ENCODE results near the gene CYP27B1. TPM values are rescaled to one million over a fixed set of nuclear protein-coding genes. Genes with fewer than 3 reads are reported as not detected.

The CYP27B1 gene
- total RNA-seq, 3 donors from 2014 or later: 0.33 to 2.2 (median 0.48) TPM

DNA sequence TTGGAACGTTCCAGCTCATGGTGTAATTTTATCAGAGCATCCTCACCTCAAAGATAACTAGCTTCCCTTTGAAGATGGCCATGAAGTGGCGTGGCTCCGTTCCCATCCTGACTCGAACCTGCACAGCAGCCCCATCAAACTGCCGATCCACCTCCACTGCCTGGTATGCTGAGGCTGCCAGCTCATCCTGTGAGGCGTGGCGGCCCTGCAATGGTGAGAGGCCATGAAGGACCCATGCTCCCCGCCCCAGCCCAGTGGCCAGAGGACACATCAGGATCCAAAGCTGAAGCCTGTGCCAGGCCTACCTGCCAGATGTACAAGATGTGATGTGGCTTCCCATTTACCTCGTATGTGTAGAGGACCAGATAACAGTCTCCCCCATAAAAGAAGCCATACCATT is 40.4 kb upstream of the CYP27B1 start:
- Histone ChIP-seq H3K36me3 (no peaks in the 10 kb centered on the region), H3K4me3 (no peak overlapping the region), H3K4me1 (no peaks in the 10 kb centered on the region), H3K9me3 (no peaks in the 10 kb centered on the region), H3K27ac (no peak overlapping the region), H3K27me3 (no peaks in the 10 kb centered on the region)
- DNase-seq (ENCODE audit: low spot score in 2 of 2): no peak
- TF ChIP-seq POLR2A (IDR thresholded peaks at IDR 0.05): no peak
- TF ChIP-seq, protein P1, sequence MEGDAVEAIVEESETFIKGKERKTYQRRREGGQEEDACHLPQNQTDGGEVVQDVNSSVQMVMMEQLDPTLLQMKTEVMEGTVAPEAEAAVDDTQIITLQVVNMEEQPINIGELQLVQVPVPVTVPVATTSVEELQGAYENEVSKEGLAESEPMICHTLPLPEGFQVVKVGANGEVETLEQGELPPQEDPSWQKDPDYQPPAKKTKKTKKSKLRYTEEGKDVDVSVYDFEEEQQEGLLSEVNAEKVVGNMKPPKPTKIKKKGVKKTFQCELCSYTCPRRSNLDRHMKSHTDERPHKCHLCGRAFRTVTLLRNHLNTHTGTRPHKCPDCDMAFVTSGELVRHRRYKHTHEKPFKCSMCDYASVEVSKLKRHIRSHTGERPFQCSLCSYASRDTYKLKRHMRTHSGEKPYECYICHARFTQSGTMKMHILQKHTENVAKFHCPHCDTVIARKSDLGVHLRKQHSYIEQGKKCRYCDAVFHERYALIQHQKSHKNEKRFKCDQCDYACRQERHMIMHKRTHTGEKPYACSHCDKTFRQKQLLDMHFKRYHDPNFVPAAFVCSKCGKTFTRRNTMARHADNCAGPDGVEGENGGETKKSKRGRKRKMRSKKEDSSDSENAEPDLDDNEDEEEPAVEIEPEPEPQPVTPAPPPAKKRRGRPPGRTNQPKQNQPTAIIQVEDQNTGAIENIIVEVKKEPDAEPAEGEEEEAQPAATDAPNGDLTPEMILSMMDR (IDR thresholded peaks at IDR 0.05): no peak
- intact Hi-C loops (cut with DNase I; ENCODE audit: low total_unique reads): no loop called here

DNA sequence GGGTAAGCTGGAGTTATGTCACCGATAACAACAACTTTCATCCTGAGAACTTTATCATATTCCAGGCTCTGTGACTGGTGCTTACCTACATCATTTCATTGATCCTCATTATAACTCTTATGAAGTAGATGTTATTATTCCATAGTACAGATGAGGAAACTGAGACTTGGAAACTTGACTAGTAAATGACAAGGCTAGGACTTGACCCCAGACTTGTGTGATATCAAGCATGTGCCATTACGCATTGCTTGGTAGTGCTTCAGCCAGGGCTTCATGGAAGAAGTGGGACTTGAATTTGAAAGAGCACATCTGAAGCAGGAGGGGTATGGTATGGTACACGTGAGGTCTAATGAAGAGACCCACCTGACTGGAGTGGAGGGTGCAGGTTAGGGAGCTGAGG is 39.8 kb upstream of the CYP27B1 start:
- intact Hi-C loops (cut with DNase I; ENCODE audit: low total_unique reads): no loop called here
- Histone ChIP-seq H3K4me1 (no peaks in the 10 kb centered on the region), H3K36me3 (no peaks in the 10 kb centered on the region), H3K4me3 (no peak overlapping the region), H3K9me3 (no peaks in the 10 kb centered on the region), H3K27ac (no peak overlapping the region), H3K27me3 (no peaks in the 10 kb centered on the region)
- DNase-seq (ENCODE audit: low spot score in 2 of 2): no peak
- TF ChIP-seq, protein P1 (IDR thresholded peaks at IDR 0.05): no peak
- no peak for TF ChIP-seq POLR2A (IDR thresholded peaks at IDR 0.05)
- TF ChIP-seq POLR2AphosphoS5 (IDR thresholded peaks at IDR 0.05): no peak

DNA sequence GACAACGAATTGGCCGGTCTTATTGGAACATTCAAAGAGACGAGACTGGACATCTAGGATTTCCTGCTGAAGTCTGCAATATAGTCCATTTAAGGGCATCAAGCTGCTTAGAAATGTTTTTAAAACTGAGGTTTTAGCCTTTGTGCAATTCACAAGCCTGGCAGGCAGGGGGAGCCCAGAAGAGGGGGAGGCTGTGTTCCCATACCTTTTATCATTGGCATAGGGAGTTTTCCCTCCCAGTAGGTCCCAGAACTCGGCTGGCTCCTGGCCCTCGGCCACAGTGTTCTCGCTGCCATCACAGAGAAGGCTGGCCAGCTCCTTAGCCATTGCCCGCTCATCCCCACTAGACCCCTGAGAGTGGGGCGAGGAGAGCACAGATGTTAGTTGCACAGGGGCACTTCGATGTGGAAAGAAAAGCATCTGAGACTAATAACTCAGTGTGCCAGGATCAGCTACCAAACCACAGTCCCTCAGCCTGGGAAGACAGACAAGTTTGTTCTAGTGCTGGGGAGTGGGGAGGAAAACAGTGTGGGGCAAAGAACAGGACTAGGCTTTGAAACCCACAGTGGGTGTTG is 36.5 kb upstream of the CYP27B1 start:
- Histone ChIP-seq H3K4me3 (no peak overlapping the region), H3K36me3 (no peaks in the 10 kb centered on the region), H3K27me3 (no peaks in the 10 kb centered on the region), H3K27ac (no peak overlapping the region), H3K9me3 (no peaks in the 10 kb centered on the region), H3K4me1 (no peaks in the 10 kb centered on the region)
- intact Hi-C loops (cut with DNase I; ENCODE audit: low total_unique reads): no loop called here
- no peak for DNase-seq (ENCODE audit: low spot score in 2 of 2)
- TF ChIP-seq POLR2A (IDR thresholded peaks at IDR 0.05) (no peak), POLR2AphosphoS5 (IDR thresholded peaks at IDR 0.05) (peak in 1 of 3 donors; percentile 28)
- TF ChIP-seq, protein P1 (IDR thresholded peaks at IDR 0.05): peak; percentile 30 to 70 (median 61)

DNA sequence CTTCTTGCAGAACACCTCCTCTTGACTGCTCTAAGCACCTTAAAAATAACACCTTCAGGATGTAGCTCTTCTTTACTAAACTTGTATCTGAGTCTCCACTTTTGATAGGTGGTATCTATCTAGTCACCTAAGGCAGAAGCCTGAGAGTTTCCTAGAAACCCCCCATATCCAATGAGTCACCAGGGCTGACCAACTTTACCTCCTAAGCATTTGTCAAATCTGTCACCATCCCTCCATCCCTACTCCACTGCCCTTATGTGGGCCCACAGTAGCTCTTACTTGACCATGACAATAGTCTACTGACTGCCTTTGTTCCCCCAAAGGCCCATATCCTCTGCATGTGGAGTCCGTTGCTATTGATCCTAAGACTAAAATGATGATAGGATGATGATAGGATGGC is 35.7 kb upstream of the CYP27B1 start:
- H3K27ac ChIP-seq: no peak overlapping the region
- H3K9me3 ChIP-seq: no peaks in the 10 kb centered on the region
- no peaks in the 10 kb centered on the region for H3K36me3 ChIP-seq
- no peak overlapping the region for H3K4me3 ChIP-seq
- H3K4me1 ChIP-seq: no peaks in the 10 kb centered on the region
- no peak for DNase-seq (ENCODE audit: low spot score in 2 of 2)
- TF ChIP-seq POLR2A (IDR thresholded peaks at IDR 0.05): no peak
- TF ChIP-seq POLR2AphosphoS5 (IDR thresholded peaks at IDR 0.05): no peak
- TF ChIP-seq, protein P1 (IDR thresholded peaks at IDR 0.05): no peak
- intact Hi-C loops (cut with DNase I; ENCODE audit: low total_unique reads): no loop called here
- H3K27me3 ChIP-seq: no peaks in the 10 kb centered on the region

DNA sequence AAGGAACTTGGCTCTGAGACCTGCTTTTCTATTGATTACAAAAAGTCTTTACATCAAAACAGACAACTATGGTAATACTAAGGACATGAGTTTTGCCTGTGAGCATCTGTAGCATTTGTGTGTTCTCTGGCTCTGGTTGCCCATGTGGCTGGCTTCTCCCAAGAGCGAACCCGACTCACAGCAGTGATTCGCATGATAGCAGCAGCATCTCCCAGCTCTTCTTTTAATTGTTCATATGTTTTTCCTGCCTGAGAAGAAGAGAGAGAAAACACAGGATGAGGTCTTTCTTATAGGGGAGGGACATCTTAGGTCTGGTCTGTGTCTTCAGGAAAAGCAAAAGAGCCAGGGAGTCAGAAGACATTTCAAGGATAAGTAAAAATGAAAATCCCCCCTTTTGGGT is 34.1 kb upstream of the CYP27B1 start:
- Histone ChIP-seq H3K36me3 (no peaks in the 10 kb centered on the region), H3K4me3 (no peak overlapping the region), H3K4me1 (no peaks in the 10 kb centered on the region), H3K27ac (no peak overlapping the region), H3K9me3 (no peaks in the 10 kb centered on the region), H3K27me3 (no peaks in the 10 kb centered on the region)
- intact Hi-C loops (cut with DNase I; ENCODE audit: low total_unique reads): no loop called here
- TF ChIP-seq, protein P1 (IDR thresholded peaks at IDR 0.05): no peak
- no peak for TF ChIP-seq POLR2A (IDR thresholded peaks at IDR 0.05)
- no peak for TF ChIP-seq POLR2AphosphoS5 (IDR thresholded peaks at IDR 0.05)
- no peak for DNase-seq (ENCODE audit: low spot score in 2 of 2)

All from breast epithelium (tissue), 4 donors.